Astrocyte of the hippocampus (primary cell): ENCODE measurements around the gene GSTT2B.
"Not testable (repeated sequence)": the region's sequence is repeated elsewhere in the genome, so short reads cannot be mapped to it uniquely, and the experiment has no call there.

Experiments used
- DNase-seq: peaks from one replicate; pipeline ENCODE4 v3.0.0; 2011; ENCODE audit warnings: low read depth, low spot score

The GSTT2B gene

GRCh38 chr22:23961084-23961771 is at the start of gene GSTT2B:
TSS of gene GSTT2B (minus strand) at chr22:23961195. CDS start at chr22:23961131, 64 bp downstream.
- not testable (repeated sequence) for DNase-seq

GRCh38 chr22:24010018-24010391 is 49.0 kb upstream of the GSTT2B start:
- no peak for DNase-seq

GRCh38 chr22:24009227-24010017 is 48.4 kb upstream of the GSTT2B start:
- DNase-seq = no peak

GRCh38 chr22:24008381-24009226 is 47.6 kb upstream of the GSTT2B start:
- no peak for DNase-seq

- DNase-seq = no peak
These were observed 47.0 kb upstream of the GSTT2B start for GRCh38 chr22:24008022-24008283.

GRCh38 chr22:24007253-24008021 is 46.4 kb upstream of the GSTT2B start:
- no peak for DNase-seq

GRCh38 chr22:24006914-24007214 is 45.9 kb upstream of the GSTT2B start:
- DNase-seq = no peak

GRCh38 chr22:24006207-24006913 is 45.4 kb upstream of the GSTT2B start:
- no peak for DNase-seq

- DNase-seq = no peak
These were observed 44.2 kb upstream of the GSTT2B start, which contains the start of gene GSTT4 for GRCh38 chr22:24005201-24005600. TSS of gene GSTT4 (minus strand) at chr22:24005453. CDS start at chr22:24005356, 97 bp downstream.

GRCh38 chr22:24003887-24004286 is 42.9 kb upstream of the GSTT2B start:
- DNase-seq = no peak

- DNase-seq = no peak
These were observed 41.9 kb upstream of the GSTT2B start for GRCh38 chr22:24002851-24003250.

GRCh38 chr22:24002272-24002671 is 41.3 kb upstream of the GSTT2B start:
- no peak for DNase-seq

GRCh38 chr22:24001314-24001713 is 40.3 kb upstream of the GSTT2B start:
- DNase-seq = no peak

GRCh38 chr22:23999779-24000178 is 38.8 kb upstream of the GSTT2B start:
- not testable (repeated sequence) for DNase-seq

- DNase-seq = no peak
These were observed 36.1 kb upstream of the GSTT2B start for GRCh38 chr22:23997092-23997491.

- not testable (repeated sequence) for DNase-seq
These were observed 32.7 kb upstream of the GSTT2B start for GRCh38 chr22:23993581-23994177.

- not testable (repeated sequence) for DNase-seq
These were observed 32.1 kb upstream of the GSTT2B start for GRCh38 chr22:23993080-23993479.

- not testable (repeated sequence) for DNase-seq
These were observed 28.7 kb upstream of the GSTT2B start for GRCh38 chr22:23989583-23990244.

GRCh38 chr22:23986538-23987178 is 25.7 kb upstream of the GSTT2B start:
- DNase-seq = not testable (repeated sequence)

GRCh38 chr22:23986089-23986488 is 25.1 kb upstream of the GSTT2B start:
- DNase-seq = not testable (repeated sequence)
